GM10847 (cell line): ENCODE data around the gene KAZN.

ENCODE experiments used
- POLR2A ChIP-seq: IDR thresholded peaks from 2 replicates; pipeline ENCODE4 v1.6.1; 2011; ENCODE audit not compliant: insufficient read length; ENCODE audit errors: extremely low read depth

KAZN gene

GRCh38 chr1:15125101-15125745 lies 526.7 kb downstream of the KAZN start:
- TF ChIP-seq POLR2A, result no peak

GRCh38 chr1:15128077-15128476 lies 529.6 kb downstream of the KAZN start:
- TF ChIP-seq POLR2A, result no peak

- no peak for TF ChIP-seq POLR2A
Measured at GRCh38 chr1:15128520-15129313, 530.2 kb downstream of the KAZN start.

- TF ChIP-seq POLR2A, result no peak
Measured at GRCh38 chr1:15129944-15130343, 531.5 kb downstream of the KAZN start.

GRCh38 chr1:15130607-15131006 lies 532.1 kb downstream of the KAZN start:
- TF ChIP-seq POLR2A, result no peak

- no peak for TF ChIP-seq POLR2A
Measured at GRCh38 chr1:15132965-15133364, 534.5 kb downstream of the KAZN start.

- TF ChIP-seq POLR2A, result no peak
Measured at GRCh38 chr1:15134285-15134684, 535.8 kb downstream of the KAZN start.

GRCh38 chr1:15137809-15138208 lies 539.3 kb downstream of the KAZN start:
- TF ChIP-seq POLR2A, result no peak

GRCh38 chr1:15139654-15140350 lies 541.3 kb downstream of the KAZN start:
- no peak for TF ChIP-seq POLR2A

- no peak for TF ChIP-seq POLR2A
Measured at GRCh38 chr1:15141935-15142539, 543.6 kb downstream of the KAZN start.

- TF ChIP-seq POLR2A, result no peak
Measured at GRCh38 chr1:15145327-15145726, 546.8 kb downstream of the KAZN start.

GRCh38 chr1:15146142-15146680 lies 547.7 kb downstream of the KAZN start:
- TF ChIP-seq POLR2A, result no peak

- no peak for TF ChIP-seq POLR2A
Measured at GRCh38 chr1:15146971-15147376, 548.5 kb downstream of the KAZN start.

GRCh38 chr1:15148004-15148403 lies 549.5 kb downstream of the KAZN start:
- TF ChIP-seq POLR2A, result no peak

- TF ChIP-seq POLR2A, result no peak
Measured at GRCh38 chr1:15148475-15148874, 550.0 kb downstream of the KAZN start.
